Measurements from ENCODE around the gene HCN3. TPM values are rescaled to one million over a fixed set of nuclear protein-coding genes. Genes with fewer than 3 reads are reported as not detected.

HCN3 gene
- polyA plus RNA-seq, 1 donor from 2014 or later = 53.2 TPM

GRCh38 chr1:155241069-155241679 lies 36.1 kb upstream of the HCN3 start:
- Histone ChIP-seq H3K9me2 (ENCODE audit: insufficient read depth, low read length) (no peaks in the 10 kb centered on the region), H3K9me3 (ENCODE audit: low read length) (no peaks in the 10 kb centered on the region), H3K9ac (ENCODE audit: low read length) (peak overlapping the region; percentile 48), H3K36me3 (ENCODE audit: insufficient read depth, low read length) (no peaks in the 10 kb centered on the region), H3K4me2 (ENCODE audit: low read length) (no peak overlapping the region), H4K20me1 (ENCODE audit: insufficient read depth) (no peaks in the 10 kb centered on the region), H2AFZ (ENCODE audit: low read depth, low read length) (peak overlapping the region; percentile 4), H3K27ac (ENCODE audit: low read length) (peak overlapping the region; percentile 30), H3F3A (ENCODE audit: insufficient read depth, low read length, poor library complexity, severe bottlenecking) (no peaks in the 10 kb centered on the region), H3K4me3 (ENCODE audit: low read length) (peak overlapping the region; percentile 62), H3K79me2 (replicated peaks; ENCODE audit: insufficient read depth, low read length) (no peaks in the 10 kb centered on the region), H3K27me3 (ENCODE audit: insufficient read depth, low read depth, low read length) (no peaks in the 10 kb centered on the region)
- TF ChIP-seq SMC3 (conservative IDR thresholded peaks at IDR 0.05; ENCODE audit: poor library complexity) = peak; percentile 41
- no peak for TF ChIP-seq EP300 (conservative IDR thresholded peaks at IDR 0.05; ENCODE audit: poor library complexity, severe bottlenecking)
- peak; percentile 69 for TF ChIP-seq MXI1 (conservative IDR thresholded peaks at IDR 0.05; ENCODE audit: poor library complexity, severe bottlenecking)
- TF ChIP-seq, protein P1, sequence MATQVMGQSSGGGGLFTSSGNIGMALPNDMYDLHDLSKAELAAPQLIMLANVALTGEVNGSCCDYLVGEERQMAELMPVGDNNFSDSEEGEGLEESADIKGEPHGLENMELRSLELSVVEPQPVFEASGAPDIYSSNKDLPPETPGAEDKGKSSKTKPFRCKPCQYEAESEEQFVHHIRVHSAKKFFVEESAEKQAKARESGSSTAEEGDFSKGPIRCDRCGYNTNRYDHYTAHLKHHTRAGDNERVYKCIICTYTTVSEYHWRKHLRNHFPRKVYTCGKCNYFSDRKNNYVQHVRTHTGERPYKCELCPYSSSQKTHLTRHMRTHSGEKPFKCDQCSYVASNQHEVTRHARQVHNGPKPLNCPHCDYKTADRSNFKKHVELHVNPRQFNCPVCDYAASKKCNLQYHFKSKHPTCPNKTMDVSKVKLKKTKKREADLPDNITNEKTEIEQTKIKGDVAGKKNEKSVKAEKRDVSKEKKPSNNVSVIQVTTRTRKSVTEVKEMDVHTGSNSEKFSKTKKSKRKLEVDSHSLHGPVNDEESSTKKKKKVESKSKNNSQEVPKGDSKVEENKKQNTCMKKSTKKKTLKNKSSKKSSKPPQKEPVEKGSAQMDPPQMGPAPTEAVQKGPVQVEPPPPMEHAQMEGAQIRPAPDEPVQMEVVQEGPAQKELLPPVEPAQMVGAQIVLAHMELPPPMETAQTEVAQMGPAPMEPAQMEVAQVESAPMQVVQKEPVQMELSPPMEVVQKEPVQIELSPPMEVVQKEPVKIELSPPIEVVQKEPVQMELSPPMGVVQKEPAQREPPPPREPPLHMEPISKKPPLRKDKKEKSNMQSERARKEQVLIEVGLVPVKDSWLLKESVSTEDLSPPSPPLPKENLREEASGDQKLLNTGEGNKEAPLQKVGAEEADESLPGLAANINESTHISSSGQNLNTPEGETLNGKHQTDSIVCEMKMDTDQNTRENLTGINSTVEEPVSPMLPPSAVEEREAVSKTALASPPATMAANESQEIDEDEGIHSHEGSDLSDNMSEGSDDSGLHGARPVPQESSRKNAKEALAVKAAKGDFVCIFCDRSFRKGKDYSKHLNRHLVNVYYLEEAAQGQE (IDR thresholded peaks at IDR 0.05; ENCODE audit: borderline replicate concordance) = no peak
- no peak for TF ChIP-seq TAF1 (IDR thresholded peaks at IDR 0.05; ENCODE audit: low read depth)
- no peak for TF ChIP-seq EZH2 (IDR thresholded peaks at IDR 0.05; ENCODE audit: borderline replicate concordance, insufficient read depth, low read length, poor library complexity, severe bottlenecking)
- no peak for TF ChIP-seq RAD21 (conservative IDR thresholded peaks at IDR 0.05)
- TF ChIP-seq POLR2AphosphoS5 (IDR thresholded peaks at IDR 0.05) = peak; percentile 49
- no peak for TF ChIP-seq CTCF (IDR thresholded peaks at IDR 0.05; ENCODE audit: poor library complexity, severe bottlenecking)

GRCh38 chr1:155241841-155242264 lies 35.4 kb upstream of the HCN3 start:
- Histone ChIP-seq H3K27ac (ENCODE audit: low read length) (peak overlapping the region; percentile 30), H3K36me3 (ENCODE audit: insufficient read depth, low read length) (no peaks in the 10 kb centered on the region), H3K9me3 (ENCODE audit: low read length) (no peaks in the 10 kb centered on the region), H4K20me1 (ENCODE audit: insufficient read depth) (no peaks in the 10 kb centered on the region), H3K9me2 (ENCODE audit: insufficient read depth, low read length) (no peaks in the 10 kb centered on the region), H3K9ac (ENCODE audit: low read length) (no peak overlapping the region), H3F3A (ENCODE audit: insufficient read depth, low read length, poor library complexity, severe bottlenecking) (no peaks in the 10 kb centered on the region), H2AFZ (ENCODE audit: low read depth, low read length) (peak overlapping the region; percentile 4), H3K4me3 (ENCODE audit: low read length) (no peak overlapping the region), H3K4me2 (ENCODE audit: low read length) (no peak overlapping the region), H3K79me2 (replicated peaks; ENCODE audit: insufficient read depth, low read length) (no peaks in the 10 kb centered on the region), H3K27me3 (ENCODE audit: insufficient read depth, low read depth, low read length) (no peaks in the 10 kb centered on the region)
- TF ChIP-seq SMC3 (conservative IDR thresholded peaks at IDR 0.05; ENCODE audit: poor library complexity) (no peak), POLR2AphosphoS5 (IDR thresholded peaks at IDR 0.05) (no peak), CTCF (IDR thresholded peaks at IDR 0.05; ENCODE audit: poor library complexity, severe bottlenecking) (no peak), TAF1 (IDR thresholded peaks at IDR 0.05; ENCODE audit: low read depth) (no peak), EP300 (conservative IDR thresholded peaks at IDR 0.05; ENCODE audit: poor library complexity, severe bottlenecking) (no peak), EZH2 (IDR thresholded peaks at IDR 0.05; ENCODE audit: borderline replicate concordance, insufficient read depth, low read length, poor library complexity, severe bottlenecking) (no peak), MXI1 (conservative IDR thresholded peaks at IDR 0.05; ENCODE audit: poor library complexity, severe bottlenecking) (no peak)
- TF ChIP-seq, protein P1 (IDR thresholded peaks at IDR 0.05; ENCODE audit: borderline replicate concordance) = no peak
